HepG2 (cell line): ENCODE data around the gene NTN3.

Source experiments
- CBFB ChIP-seq: sonication (generic); formaldehyde crosslinking; IDR thresholded peaks from 2 replicates; pipeline ENCODE4 v1.4.0; 2020; ENCODE audit warnings: missing genetic modification reagents
- CREB1 ChIP-seq, 2 experiments: fragments of 450-650 bp in 1 of 2; IDR thresholded peaks; 2 replicates each; pipeline ENCODE4 v1.6.1; 2016 to 2017; ENCODE audit warnings: control low read depth in 1 of 2, mild to moderate bottlenecking in 1 of 2, missing compliant biosample characterization in 1 of 2, missing genetic modification characterization in 1 of 2
- CTCF ChIP-seq: sonication (generic); formaldehyde crosslinking; IDR thresholded peaks from 2 replicates; pipeline ENCODE4 v1.5.0; 2020; ENCODE audit warnings: mild to moderate bottlenecking, missing genetic modification reagents, moderate library complexity
- HIVEP1 ChIP-seq: sonication (generic); formaldehyde crosslinking; IDR thresholded peaks from 2 replicates; pipeline ENCODE4 v1.4.0; 2020; ENCODE audit warnings: mild to moderate bottlenecking, missing genetic modification reagents
- JUN ChIP-seq: sonication (generic); formaldehyde crosslinking; IDR thresholded peaks from 2 replicates; pipeline ENCODE4 v1.4.0; 2020; ENCODE audit warnings: mild to moderate bottlenecking, missing genetic modification reagents
- KLF16 ChIP-seq, 2 experiments: sonication (generic) in 1 of 2; formaldehyde crosslinking in 1 of 2; IDR thresholded peaks; 2 replicates each; pipeline versions ENCODE4 v1.6.1 to v1.8.0; 2016 to 2023; ENCODE audit warnings: missing genetic modification reagents in 2 of 2, missing compliant biosample characterization in 1 of 2
- NR3C1 ChIP-seq: sonication (generic); formaldehyde crosslinking; IDR thresholded peaks from 2 replicates; pipeline ENCODE4 v1.4.0; 2020; ENCODE audit warnings: missing genetic modification reagents
- RAD21 ChIP-seq: fragments of 450-650 bp; formaldehyde crosslinking; IDR thresholded peaks from 2 replicates; pipeline ENCODE4 v1.5.0; 2020; ENCODE audit warnings: mild to moderate bottlenecking
- REPIN1 ChIP-seq: sonication (generic); formaldehyde crosslinking; IDR thresholded peaks from 2 replicates; pipeline ENCODE4 v1.8.0; 2022; ENCODE audit warnings: missing genetic modification reagents, low read depth, mild to moderate bottlenecking, borderline replicate concordance
- SP1 ChIP-seq, 2 experiments: fragments of 450-650 bp in 1 of 2; sonication (generic) in 1 of 2; formaldehyde crosslinking in 1 of 2; IDR thresholded peaks; 2 replicates each; pipeline versions ENCODE4 v1.4.0 to v1.6.1; 2016 to 2020; ENCODE audit warnings: missing genetic modification reagents in 1 of 2
- STAT6 ChIP-seq: sonication (generic); formaldehyde crosslinking; IDR thresholded peaks from 2 replicates; pipeline ENCODE4 v1.4.0; 2020; ENCODE audit warnings: missing genetic modification reagents, mild to moderate bottlenecking, borderline replicate concordance
- TGIF2 ChIP-seq: IDR thresholded peaks from 2 replicates; pipeline ENCODE4 v1.6.1; 2016; ENCODE audit warnings: control low read depth, missing compliant biosample characterization
- ZNF263 ChIP-seq: sonication (generic); formaldehyde crosslinking; IDR thresholded peaks from 2 replicates; pipeline ENCODE4 v1.4.0; 2020; ENCODE audit warnings: missing genetic modification reagents
- ZNF274 ChIP-seq: sonication (generic); formaldehyde crosslinking; IDR thresholded peaks from 2 replicates; pipeline ENCODE4 v1.5.1; 2020; ENCODE audit warnings: mild to moderate bottlenecking, missing genetic modification reagents

GRCh38 chr16:2477327-2477726, 6.2 kb downstream of the NTN3 start:
- no peak for TF ChIP-seq STAT6 (CRISPR knock-in tag)
- TF ChIP-seq HIVEP1 (CRISPR knock-in tag), result no peak
- no peak for TF ChIP-seq TGIF2 (CRISPR knock-in tag)
- TF ChIP-seq KLF16 (CRISPR knock-in tag; IDR thresholded peaks at IDR 0.05), result no peak
- no peak for TF ChIP-seq JUN (CRISPR knock-in tag)
- TF ChIP-seq ZNF274 (CRISPR knock-in tag), result no peak
- no peak for TF ChIP-seq ZNF263 (CRISPR knock-in tag)
- TF ChIP-seq CTCF (CRISPR knock-in tag), result no peak
- TF ChIP-seq CBFB (CRISPR knock-in tag), result no peak
- TF ChIP-seq NR3C1, result no peak
- TF ChIP-seq RAD21 (CRISPR knock-in tag), result no peak
- no peak for TF ChIP-seq SP1 (IDR thresholded peaks at IDR 0.05)
- no peak for TF ChIP-seq SP1 (CRISPR knock-in tag; IDR thresholded peaks at IDR 0.05)
- no peak for TF ChIP-seq CREB1 (IDR thresholded peaks at IDR 0.05)
- no peak for TF ChIP-seq CREB1 (CRISPR knock-in tag; IDR thresholded peaks at IDR 0.05)
- no peak for TF ChIP-seq REPIN1 (CRISPR knock-in tag)
